H1 (cell line): Measurements from ENCODE around the gene MAPK1. TPM values are rescaled to one million over a fixed set of nuclear protein-coding genes. Genes with fewer than 3 reads are reported as not detected.

Experiments
- KDM5A ChIP-seq: fragments of 200-600 bp; IDR thresholded peaks from 2 replicates; pipeline ENCODE4 v1.7.1; 2012; ENCODE audit warnings: mild to moderate bottlenecking, low read length, inconsistent platforms, mixed read lengths
- polyA plus RNA-seq, 7 experiments: library from polyadenylated mRNA; depleted of rRNA in 3 of 7; stranded (reverse) in 5 of 7; unstranded in 2 of 7; fragments of >200 nt in 5 of 7; fragments of 200-250 nt in 2 of 7; gene quantifications; 1 replicate in 5 of 7; 2 replicates in 1 of 7; 4 replicates in 1 of 7; pipeline versions ENCODE4 v1.2.1 to v1.2.3, GENCODE V29; 2011 to 2013; ENCODE audit warnings: missing spikeins in 2 of 7, mixed read lengths in 2 of 7
- total RNA-seq: library from RNA; stranded (reverse); fragmentation: NEBNext Ultra II Directional; extraction: Animal tissue kit (Norgen Biotek cat#: 25700); gene quantifications from 2 replicates; pipeline ENCODE4 v1.2.1, GENCODE V29; 2021

The MAPK1 gene
- total and polyA plus RNA-seq, 2 of the 8 experiments (the other 6 are each of a cell fraction or from before 2014, with no cell fraction given) = 28.1 to 101 TPM

DNA sequence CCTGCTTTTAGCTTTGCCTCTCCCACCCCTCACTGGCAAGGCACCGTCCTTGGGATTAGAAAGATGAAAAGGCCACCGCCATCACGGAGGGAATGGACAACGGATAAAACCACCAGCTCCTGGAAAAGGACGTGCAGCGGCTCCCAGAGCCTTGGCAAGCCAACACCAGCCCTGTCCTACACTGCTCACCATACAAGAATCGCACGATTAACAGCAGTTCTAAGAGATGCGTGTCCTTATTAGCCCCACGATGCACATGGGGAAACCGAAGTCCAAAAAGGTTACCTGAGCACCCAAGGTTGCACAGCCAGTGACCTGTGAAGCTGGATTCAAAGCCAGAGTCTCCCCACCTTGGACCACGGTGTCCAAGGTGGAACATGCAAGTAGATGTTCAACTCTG, 139.2 kb downstream of the MAPK1 start (continued):
- no peak for TF ChIP-seq KDM5A
